Stimulated activated CD4-positive, alpha-beta T cell treated with anti-CD3 and anti-CD28 coated beads, Interleukin-1b, Interleukin-23, amount 100 ng/mL, for 1 hour (primary cell): Measurements from ENCODE around the gene B3GNT4.
"Not testable (repeated sequence)": the region's sequence is repeated elsewhere in the genome, so short reads cannot be mapped to it uniquely, and the experiment has no call there.

ENCODE experiments used
- DNase-seq, 2 donors: peaks; one replicate each; pipeline ENCODE4 v3.0.0-alpha.2; 2020; ENCODE audit warnings: low read depth in 2 of 2

B3GNT4 gene

DNA sequence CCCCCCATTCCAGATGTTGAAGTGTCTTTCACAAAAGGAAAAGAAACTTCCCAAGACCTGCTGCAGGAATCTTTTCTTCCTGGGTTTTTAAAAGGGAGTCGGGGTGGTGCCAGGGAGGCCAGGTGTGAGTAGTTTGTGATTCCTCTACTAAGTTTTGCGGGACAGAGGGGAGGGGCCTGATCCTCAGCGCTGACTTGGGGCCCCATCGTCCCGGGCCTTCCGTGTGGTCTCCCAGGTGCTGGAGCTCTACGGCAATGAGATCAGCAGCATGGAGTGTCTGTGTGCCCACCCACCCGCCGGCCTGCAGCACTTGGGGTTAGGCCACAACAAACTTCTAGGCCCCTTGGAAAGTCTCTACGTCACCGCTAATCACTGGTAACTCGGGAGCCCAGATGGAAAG lies 16.0 kb upstream of the B3GNT4 start:
- DNase-seq, result no peak

DNA sequence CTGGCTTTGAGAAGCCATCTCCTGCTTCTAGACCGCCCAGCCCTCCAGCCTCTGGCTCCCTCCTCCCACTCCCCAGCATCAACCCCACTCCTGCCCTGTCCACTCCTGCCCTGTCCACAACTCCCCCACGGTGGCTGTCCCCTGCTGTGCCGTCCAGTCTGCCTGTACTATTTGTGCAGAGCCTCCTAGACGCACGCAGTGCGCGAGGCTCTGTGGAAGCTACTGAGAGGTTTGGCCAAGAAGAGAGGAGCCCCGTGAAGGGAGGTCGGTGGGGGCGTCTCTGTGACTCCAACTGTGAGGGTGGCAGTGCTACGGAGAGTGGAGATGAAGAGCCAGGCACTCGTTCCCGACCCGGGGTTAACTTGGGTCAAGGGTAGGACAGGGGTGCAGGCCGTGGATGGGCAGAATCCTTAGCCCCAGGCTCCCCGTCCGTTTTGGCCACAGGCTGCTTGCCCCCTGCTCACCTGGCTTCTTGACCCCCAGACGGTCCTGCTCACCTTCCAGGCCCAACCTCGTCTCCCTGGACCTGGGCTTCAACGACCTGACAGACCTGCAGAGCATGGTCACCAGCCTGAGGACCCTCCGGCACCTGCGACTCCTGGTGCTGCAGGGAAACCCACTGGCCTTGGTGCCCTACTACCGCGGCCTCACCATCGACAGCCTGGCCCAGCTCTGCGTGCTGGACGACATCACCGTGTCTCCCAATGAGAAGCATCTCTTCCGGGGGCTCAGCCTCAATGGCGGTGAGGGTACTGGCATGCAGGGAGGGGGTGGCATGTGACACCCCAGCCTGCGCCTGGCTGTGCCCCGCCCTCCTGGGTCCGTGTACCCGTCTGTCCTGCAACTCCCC lies 13.7 kb upstream of the B3GNT4 start:
- no peak for DNase-seq

DNA sequence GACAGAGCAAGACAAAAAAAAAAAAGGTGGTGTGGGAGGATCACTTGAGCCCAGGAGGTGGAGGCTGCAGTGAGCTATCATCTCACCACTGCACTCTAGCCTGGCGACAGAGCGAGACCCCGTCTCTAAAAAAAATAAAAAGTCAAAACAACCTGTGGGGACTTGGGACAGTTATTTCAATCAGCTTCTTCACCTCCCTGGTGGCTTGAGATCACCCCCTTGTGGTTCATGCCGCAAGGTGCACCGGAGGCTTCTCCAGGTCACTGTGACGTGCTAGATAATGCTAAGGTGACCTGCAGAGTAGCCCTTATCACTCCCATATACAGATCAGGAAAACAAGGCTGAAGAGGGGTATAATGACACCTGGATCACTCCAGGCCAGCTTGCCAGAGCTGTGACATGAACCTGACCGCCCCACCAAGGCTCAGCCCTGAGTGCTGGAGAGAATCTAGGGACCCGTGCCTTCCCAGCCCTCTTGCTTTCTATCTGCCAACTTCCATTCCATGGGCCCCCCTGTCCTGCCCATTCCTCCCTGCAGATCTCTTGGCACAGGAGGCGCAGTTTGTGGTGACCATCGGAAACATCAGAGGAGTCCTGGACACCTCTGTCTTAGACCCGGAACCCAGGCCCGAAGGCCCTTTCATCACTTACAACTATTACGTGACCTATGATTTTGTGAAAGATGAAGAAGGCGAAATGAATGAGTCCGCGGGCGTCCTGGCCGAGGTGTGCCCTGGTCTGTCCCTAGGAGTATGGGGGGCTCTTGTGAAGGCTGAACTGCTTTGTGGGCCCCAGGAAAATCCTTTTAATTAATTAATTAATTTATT lies 12.5 kb upstream of the B3GNT4 start:
- peak; percentile 18 to 36 for DNase-seq

DNA sequence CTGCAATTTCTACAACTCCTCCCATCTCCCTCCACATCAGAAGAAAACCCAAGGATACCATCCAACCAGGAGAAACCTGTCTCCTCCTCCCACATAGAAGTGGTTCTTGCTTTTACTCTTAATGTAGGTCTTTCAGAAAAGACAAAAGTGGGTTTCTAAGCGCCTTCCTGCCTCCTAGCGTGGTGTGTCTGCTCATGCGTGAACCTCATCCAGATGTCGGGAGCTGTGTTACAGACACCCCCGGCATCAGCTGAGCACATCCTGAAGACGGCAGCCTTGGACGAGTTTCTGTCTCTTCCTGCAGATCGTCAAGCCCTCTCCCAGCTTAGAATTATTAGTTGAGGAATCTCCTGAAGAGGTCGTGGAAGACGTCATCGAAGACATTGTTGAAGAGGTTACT lies 11.1 kb upstream of the B3GNT4 start:
- DNase-seq, result no peak

DNA sequence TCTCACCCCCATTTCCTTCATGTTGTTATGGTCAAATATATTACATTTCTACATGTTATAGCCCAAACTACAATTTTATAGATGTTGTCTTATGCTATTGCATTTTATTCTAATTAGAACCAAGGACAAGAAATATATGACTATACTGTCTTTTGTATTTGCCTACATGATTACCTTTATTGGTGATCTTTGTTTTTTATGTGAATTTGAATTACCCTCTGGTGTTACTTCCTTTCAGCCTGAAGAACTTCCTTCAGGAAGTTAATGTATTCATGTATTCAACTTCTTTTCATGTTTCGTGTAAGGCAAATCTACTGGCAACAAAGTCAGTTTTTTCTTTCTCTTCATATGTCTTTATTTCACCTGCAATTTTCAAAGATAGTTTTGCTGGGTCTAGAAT lies 8.7 kb upstream of the B3GNT4 start:
- DNase-seq, result no peak

DNA sequence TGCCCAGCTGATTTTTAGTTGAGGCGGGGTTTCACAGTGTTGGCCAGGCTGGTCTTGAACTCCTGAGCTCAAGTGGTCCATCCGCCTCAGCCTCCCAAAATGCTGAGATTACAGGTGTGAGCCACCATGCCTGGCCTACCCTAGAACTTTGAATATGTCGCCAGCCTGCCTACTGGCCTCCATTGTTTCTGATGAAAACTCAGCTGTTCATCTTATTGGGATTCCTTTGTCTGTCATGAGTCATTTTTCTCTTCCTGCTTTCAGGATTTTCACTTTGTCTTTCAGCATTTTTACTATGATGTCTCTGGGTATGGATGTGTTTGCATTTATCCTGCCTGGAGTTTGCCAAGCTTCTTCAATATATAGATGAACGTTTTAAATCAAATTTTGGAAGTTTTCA lies 8.1 kb upstream of the B3GNT4 start:
- no peak for DNase-seq

DNA sequence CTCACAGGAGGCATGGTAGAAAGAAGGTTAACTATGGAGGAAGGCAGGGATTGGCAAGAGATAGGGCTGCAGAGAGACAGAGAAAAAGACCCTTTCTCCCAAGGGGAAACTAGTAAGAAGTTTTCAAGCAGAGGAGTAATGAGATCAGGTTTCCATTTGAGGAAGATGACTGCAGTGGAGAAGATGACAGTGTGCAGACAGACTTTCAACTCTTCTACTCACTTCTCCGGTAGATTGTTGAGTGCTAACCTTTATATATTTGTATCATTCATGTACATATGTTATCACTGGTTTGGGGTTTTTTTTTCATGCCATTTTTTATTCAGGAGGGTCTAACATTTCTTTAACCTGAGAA lies 5.9 kb upstream of the B3GNT4 start:
- no peak for DNase-seq

DNA sequence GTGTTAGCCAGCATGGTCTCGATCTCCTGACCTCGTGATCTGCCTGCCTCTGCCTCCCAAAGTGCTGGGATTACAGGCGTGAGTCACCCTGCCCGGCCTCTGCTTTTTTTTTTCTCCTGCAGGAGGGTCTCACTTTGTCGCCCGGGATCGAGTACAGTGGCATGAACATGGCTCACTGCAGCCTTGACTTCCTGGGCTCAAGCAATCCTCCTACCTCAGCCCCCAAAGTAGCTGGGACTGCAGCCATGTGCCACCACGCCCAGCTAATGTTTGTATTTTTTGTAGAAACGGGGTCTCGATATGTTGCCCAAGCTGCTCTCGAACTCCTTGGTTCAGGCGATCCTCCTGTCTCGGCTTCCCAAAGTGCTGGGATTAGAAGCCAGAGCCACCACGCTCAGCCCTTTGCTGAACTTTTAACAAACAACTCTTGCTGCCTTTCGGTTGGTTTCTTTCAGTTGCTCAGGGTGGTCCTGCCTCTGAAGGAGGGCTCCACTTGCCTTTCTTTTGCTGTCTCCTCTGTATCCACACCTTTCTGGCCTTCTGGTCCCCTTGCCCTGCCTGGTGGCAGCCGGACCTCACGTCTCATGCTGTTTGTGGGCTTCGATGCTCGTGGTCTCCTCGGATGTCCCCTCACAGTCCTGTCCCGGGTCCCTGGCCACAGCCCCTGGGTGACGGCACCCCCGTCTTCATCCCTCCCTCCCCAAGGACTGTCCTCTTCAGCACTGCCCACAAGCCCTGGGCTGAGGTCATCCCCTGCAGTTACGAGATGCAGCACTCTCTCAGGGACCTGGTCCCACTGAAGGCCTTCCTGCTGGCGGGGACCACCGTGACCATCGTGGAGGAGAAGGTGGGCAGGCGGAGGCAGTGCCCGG lies 3.8 kb upstream of the B3GNT4 start:
- no peak for DNase-seq

DNA sequence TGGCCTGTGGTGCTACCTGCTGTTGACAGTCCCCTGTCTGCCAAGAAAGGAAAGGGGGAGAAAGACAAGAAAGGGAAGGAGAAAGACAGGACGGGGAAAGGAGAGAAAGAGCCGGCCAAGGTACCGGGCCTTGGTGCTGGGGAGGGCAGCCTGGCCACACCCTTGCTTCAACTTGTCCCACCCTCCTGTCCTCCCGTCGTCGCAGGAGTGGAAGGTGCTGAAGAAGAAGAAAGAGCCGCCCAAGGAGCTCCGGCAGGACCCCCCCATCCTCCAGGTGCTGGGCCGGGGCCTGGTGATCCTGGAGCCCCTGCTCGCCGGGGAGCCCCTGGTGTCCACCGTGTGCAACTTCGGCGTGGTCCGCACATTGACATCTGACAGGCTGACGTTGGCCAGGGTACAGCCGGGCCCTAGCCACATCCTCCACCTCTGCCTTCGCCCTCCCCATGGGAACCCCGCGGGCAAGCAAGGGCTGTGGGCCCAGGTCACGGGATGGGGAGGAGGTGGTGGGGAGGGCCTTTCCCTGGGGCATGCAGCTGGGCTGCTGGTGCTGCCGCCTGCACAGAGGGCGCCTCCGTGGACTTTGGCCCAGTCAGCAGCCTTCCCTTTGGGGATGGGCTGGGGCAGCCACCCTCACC lies 2.9 kb upstream of the B3GNT4 start:
- no peak for DNase-seq

DNA sequence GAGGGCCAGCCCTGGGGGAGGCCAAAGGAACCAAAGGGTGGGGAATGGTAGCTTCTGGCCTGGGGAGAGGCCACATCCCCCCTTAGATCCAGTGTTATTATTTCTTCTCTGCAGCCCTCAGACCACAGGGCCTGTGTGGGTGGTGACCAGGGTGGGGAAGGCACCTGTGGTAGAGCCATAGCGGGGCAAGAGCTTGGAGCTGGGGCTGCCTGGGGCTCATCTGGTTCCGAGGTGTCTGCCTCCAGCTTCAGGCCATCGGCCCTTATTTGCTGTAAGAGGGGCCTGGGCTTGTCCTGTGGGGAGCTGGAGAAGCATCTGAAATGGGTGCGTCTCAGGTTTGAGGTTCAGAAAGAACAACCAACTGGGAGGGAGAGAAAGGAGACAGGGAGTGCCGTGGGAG lies 2.1 kb upstream of the B3GNT4 start:
- no peak for DNase-seq

DNA sequence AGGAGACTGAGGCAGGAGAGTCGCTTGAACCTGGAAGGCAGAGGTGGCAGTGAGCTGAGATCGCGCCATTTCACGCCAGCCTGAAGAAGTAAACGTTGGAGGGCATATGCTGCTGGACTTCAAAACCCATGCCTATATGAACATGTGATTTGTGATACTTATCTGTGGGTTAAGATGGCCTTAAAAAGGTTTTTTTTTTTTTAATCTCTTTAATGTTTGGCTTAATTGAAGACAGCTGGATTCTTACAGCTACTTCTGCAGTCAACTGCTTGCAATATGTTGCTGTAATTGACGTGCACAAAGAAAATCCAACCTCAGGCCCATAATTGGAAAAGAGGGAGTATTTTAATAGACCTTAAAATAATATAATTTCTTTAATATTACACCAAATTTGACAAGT lies 1.5 kb upstream of the B3GNT4 start:
- DNase-seq, result no peak

DNA sequence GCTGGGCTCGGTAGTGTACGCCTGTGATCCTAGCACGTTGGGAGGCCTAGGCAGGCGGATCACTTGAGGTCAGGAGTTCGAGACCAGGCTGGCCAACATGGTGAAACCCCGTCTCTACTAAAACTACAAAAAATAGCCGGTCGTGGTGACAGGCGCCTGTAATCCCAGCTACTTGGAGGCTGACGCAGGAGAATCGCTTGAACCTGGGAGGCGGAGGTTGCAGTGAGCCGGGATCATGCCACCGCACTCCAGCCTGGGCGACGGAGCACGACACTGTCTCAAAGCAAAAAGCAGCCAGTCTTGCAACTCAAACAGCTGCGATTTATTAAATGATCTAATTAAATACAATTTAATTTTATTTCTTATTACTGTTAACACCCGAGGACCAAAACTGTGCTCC lies 698 bp upstream of the B3GNT4 start:
- not testable (repeated sequence) for DNase-seq

DNA sequence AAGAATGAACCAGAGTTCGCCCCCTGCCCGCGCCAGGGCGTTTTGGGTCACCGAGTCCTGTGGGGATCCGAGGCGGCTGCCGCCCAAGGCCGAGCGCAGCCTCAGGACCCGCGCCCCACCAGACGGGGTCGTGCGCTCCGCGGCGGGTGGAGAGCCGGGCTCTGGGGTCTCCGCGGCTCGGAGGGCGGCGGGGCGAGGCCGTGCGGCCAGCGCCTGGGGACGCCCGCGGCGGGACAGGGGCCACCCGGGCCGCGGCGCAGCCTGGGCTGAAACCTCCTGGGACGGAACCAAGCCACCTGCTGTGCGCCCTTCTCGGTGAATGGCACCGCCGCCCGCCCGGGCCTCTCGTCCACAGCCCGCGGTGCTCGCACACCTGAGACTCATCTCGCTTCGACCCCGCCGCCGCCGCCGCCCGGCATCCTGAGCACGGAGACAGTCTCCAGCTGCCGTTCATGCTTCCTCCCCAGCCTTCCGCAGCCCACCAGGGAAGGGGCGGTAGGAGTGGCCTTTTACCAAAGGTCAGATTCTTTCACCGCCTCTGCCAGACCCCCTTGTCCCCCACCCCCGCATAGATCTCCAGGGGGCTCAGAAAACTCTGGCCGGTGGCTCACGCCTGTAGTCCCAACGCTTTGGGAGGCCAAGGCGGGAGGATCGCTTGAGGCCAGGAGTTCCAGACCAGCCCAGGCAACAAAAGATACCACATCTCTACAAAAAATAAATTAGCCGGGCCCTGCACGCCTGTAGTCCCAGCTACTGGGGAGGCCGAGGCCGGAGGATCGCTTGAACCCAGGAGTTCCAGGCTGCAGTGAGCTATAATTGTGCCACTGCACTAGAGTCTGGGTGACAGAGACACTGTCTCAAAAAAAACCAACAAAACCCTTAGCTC lies 901 bp downstream of the B3GNT4 start:
- no peak for DNase-seq

DNA sequence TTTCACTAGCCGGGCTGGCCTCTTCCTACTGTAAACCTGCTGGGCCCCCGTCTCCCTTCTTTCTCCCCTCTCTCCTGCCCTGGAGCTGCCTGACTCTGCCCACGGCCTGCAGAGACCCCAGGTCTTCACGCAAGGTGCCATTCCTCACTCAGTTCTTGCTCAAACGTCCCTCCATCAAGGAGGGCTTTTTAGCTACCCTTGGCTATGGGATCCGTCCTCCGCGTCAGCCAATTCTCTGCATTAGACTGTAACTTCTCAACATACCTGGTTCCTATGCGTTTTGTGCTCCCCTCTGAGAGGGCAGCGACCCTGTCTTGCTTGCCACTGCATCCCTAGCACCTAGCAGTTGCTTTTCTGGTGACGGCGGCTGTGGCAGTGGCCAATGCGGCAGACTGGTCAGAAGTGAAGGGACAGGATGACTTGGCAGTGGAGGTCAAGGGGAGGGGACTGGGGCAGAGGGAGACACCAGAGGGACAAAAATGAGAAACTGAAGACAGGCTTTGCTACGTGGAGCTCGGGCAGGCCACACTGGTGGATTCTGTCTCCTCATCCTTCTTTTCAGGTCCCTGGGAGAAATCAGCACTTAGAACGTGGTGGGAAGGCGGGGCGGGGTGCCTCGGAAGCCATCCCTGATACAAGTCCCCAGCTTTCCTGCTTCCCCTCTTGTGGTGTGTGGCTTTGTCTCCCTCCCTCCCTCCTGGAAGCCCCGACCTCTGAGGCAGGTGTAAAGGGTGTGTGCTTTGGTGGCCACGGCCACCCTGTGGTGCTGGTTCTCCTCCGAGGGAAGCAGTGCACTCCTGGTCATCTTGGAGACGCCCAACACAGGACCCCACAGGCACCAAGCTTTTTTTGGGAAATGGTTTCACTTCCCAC lies 1.8 kb downstream of the B3GNT4 start:
- no peak for DNase-seq

DNA sequence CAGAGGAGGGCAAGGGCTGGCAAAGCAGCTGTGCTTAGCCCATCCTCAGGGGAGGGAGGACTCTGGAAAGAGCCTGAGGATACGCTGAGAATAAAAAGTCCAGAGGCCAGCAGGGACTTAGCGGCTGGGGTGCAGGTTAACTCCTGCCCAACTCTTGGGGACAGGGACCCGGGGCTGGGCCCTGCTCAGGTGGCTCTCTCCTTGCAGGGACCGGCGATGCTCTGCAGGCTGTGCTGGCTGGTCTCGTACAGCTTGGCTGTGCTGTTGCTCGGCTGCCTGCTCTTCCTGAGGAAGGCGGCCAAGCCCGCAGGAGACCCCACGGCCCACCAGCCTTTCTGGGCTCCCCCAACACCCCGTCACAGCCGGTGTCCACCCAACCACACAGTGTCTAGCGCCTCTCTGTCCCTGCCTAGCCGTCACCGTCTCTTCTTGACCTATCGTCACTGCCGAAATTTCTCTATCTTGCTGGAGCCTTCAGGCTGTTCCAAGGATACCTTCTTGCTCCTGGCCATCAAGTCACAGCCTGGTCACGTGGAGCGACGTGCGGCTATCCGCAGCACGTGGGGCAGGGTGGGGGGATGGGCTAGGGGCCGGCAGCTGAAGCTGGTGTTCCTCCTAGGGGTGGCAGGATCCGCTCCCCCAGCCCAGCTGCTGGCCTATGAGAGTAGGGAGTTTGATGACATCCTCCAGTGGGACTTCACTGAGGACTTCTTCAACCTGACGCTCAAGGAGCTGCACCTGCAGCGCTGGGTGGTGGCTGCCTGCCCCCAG lies 2.8 kb downstream of the B3GNT4 start:
- no peak for DNase-seq

DNA sequence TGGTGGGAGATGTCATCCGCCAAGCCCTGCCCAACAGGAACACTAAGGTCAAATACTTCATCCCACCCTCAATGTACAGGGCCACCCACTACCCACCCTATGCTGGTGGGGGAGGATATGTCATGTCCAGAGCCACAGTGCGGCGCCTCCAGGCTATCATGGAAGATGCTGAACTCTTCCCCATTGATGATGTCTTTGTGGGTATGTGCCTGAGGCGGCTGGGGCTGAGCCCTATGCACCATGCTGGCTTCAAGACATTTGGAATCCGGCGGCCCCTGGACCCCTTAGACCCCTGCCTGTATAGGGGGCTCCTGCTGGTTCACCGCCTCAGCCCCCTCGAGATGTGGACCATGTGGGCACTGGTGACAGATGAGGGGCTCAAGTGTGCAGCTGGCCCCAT lies 3.5 kb downstream of the B3GNT4 start:
- no peak for DNase-seq

DNA sequence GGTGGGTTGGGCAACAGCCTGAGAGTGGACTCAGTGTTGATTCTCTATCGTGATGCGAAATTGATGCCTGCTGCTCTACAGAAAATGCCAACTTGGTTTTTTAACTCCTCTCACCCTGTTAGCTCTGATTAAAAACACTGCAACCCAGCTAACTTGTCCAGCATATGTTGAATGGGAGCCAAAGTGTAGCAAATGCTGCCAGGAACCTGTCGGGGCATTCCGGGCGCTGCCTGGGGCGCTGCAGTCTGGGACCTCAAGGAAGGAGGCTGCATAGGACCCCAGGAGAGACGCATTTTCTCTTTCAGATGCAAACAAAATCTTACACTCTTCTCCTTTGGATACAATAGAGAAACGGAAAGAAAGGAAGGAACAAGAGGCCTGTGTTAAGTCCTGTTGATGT lies 3.9 kb downstream of the B3GNT4 start:
- DNase-seq, result no peak

DNA sequence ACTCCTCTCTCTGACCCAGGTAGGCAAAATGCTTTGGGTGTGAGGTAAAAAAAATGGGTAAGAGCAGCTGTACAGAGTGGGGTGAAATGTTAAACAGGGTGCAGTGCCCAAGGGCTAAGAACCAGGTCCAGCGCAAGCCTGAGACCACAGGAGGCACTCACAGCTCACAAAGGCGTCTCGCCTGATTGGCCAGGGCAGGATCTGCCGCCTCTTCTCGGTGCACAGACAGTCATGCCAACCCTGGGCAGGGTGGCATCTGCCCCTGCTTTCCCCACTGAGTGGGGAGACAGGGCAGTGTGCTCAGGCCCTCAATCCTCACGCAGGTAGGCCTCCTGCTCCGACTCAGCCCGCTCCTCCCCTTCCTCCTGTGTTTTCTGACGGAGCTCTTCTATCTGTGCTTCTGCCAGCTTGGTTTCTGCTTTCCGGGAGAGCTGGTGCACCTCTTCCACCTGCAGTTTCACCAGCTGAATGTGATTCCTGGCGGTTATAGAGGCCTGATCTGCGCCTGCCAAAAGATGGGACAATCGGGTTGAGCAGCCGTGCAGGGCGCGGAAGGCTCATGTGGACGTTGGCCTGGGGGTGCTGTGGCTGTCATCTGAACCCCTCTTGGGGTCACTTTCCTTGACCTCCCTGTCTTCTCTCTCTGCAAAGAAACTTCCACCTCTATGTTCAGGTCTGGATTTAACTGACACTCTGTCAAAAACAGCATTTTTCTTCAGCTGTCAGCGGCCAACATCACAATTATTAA lies 4.7 kb downstream of the B3GNT4 start:
- no peak for DNase-seq
